ENCODE measurements around the gene PCNX1.

PCNX1 gene

DNA sequence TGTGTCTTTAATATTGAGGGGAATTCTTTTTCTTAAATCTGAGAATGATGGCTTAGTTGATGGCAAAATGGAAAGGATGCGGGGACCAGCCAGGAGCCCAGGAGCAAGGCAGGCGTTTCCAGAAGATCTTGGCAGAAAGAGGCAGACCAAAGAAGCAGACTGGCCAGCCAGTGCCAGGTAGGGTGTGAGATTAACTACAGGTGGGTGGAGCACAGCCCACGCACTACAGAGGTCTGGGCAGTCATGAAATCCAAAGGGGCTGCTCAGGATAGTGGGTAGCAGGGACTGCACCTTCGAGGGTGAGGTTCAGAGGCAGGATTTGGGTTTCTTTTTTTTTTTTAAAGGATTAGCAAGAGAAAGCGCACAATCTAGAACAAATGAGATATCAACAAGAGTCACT, 17.7 kb upstream of the PCNX1 start:
- no peak for DNase-seq

DNA sequence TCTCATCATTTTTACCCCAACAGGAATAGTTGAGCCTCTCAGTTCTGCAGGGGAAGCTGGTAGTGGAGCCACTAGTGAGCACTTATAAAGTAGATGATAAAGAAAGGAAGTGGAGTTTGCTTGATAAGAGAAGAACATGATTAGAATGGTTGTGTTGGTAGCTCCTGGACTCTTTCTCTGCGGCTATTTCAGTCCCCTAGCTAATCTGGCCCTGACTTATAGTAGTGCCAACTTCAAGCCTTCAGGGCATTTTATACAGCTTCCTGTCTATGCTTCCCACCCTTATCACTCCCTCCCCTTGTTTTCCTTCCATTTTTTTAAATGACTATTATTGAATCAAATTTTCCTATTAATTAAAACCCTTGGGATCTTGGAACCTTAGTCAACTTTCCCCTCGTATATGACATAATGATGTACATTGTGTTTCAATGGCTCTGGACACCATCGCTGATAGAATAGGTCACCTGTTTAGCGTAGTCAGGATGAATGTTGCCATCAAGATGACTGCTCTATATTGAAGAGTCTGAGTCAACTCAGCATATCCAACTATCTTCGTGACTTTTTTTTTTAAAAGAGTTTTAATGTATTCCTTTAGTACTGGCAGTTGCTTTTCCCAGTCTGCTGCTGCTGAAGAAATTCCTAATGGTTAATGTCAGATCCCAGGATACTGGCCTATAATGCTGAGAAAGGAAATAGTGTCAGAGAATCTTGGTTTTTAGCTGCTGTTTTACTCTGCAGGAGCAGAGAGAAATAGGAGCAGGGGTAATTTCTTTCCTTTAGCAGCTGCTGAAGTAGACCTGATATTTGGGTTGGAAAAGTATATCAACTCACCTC, 16.2 kb upstream of the PCNX1 start:
- no peak for DNase-seq

DNA sequence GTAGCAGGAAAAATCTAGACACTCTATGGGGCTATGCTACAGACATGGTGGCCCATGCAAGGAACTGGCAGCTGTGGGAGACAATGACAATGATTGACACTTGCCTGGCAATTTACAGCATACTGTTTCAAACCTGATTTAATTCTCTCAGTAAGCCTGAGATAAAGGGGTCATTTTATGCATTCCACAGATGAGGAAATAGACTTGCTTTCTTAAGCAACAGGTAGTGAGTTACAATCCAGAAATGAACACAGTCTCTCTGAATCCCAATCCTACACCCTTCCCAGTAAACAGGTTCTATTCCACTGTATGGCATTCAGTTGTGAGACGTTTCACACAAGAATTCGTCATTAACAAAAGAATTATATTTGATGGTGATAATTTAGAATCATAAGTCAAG, 15.5 kb upstream of the PCNX1 start:
- no peak for DNase-seq

DNA sequence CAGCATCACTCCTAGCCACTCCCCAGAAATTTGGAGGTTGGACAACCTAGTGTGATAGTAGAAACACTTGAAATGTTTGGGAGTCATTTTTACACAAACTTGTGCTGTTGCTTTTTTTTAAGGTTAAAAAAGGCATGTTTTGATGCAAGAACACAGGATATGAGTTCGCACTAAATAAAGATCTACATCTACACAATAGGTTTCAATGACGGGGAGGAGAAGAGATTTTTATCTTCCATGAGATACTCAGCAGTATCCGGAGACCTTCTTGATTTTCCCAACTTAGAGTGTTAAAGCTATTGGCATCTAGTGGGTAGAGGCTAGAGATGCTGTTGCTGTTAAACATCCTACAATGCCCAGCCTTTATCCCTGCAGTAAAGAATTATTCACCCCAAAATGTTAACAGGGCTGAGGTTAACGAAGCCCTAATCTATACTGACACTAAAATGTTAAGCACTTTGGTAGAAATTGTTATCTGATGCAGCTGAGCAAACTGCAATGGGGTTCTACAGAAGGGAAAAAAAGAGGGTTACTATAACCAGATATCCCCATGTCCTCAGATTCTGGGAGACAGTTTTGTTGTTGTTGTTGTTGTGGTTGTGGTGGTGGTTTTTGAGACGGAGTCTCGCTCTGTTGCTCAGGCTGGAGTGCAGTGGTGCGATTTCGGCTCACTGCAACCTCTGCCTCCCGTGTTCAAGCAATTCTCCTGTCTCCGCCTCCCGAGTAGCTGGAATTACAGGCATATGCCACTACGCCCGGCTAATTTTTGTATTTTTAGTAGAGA, 14.0 kb upstream of the PCNX1 start:
- DNase-seq = no peak

DNA sequence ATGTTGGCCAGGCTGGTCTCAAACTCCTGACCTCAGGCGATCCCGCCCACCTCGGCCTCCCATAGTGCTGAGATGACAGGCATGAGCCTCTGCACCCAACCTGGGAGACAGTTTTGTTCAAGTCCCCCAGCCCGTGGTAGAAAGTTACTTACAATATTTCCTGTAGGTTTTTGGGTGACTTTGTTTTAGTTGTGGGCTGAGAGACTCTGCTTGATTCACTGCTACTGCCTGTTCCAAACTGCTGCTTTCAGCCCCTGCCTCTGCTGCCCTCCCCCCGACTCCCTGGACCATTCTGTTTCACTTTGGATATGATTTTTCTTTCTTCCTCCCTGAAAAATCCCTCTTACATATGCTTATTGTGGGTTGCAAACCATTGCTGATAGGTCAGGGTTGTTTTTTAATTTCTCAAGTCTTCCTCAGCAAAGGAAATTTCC, 13.4 kb upstream of the PCNX1 start:
- DNase-seq = no peak

DNA sequence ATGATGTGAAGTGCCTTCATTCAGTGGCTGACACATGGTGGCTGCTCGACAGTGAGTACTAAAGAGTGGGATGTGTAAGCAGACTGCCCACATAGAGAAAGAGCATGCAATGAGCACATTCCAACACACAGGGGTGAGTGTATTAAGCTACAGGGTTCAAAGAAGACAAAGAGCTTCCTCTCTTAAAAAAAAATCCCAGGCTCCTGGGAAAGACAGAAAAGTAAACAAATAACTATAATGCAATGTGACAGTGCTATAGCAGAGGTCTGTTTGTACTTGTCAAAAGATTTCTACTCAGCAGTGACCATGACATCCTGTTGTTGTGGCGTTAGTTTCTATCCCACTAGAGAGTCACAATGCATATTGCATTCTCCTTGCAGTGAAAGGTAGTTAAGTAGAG, 12.4 kb upstream of the PCNX1 start:
- no peak for DNase-seq

DNA sequence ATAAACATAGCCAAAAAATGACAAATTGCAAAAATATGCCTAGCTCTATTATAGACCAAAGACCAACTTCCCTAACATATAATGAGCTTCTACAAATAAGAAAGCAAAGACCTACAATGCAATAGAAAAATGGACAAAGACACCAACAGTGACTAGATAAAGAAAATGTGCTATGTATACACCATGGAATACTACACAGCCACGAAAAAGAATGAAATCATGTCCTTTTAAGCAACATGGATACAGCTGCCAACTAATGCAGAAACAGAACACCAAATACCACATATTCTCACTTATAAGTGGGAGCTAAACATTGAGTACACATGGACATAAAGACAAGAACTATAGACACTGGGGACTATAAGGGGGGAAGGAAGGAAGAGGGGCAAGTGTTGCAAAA, 10.9 kb upstream of the PCNX1 start:
- DNase-seq = no peak

DNA sequence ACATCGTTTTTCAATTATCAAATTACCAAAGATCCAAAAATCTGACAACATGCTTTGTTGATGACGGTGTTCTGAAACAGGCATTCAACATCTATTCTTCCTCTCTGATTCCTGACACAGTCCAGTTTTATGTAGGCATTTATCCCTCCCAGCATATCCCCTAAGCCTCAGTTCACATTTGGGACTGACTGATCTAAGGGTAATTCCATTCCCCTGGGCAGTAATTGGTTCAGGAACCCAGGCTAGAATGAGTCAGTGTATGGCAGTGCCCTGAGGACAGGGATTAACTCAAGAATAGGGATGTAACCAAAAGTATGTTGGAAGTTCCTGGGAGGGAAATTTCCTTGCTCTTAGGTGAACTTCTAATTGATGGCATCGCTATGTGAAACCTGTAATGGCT, 10.3 kb upstream of the PCNX1 start:
- DNase-seq = no peak

DNA sequence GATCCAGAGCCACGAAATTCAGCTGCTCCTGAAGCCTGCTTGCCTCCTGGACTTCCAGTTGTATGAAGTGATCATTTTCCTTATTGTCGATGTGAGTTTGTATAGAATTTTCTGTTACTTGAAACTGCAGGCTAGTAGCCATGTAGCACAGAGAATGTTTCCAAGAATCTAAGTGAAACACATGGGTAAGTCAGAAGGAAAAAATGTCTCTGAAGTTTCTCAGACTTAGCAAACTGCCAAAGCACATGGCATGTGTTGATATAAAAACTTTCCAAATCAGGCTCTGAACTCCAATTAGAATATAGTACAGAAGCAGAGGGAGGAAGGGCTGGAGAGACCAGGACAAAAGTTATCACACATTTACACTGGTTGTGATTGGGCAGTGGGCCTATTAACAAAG, 9.8 kb upstream of the PCNX1 start:
- no peak for DNase-seq

DNA sequence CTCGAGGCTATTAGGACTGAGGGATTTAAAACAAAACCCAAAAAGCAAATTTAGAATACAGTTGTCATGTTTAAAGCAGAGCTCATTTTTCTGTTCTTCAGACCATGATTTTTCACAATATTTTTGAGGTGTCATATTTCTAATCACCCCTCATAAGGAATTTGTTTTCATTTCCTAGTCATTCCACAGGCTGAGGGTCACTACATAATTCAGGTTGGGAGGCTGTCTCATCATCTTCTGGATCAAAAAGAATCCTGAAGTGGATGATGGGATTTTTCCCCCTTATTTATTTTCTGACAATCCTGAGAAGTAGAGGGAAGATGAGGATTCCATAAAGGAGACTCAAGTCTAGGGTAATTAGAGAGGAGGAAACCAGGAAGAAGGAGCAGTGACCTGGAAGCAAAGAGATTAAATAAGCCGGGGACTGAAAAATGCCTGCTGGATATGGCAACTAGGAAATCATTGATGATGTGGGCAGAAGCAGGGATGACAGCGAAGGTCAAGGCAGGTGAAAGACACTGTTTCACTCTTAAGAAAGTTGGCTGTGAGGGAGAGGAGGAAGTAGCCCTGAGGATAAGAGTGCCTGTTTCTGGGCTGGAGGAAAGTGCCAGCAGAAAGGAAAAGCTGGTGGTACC, 9.0 kb upstream of the PCNX1 start:
- DNase-seq = no peak

DNA sequence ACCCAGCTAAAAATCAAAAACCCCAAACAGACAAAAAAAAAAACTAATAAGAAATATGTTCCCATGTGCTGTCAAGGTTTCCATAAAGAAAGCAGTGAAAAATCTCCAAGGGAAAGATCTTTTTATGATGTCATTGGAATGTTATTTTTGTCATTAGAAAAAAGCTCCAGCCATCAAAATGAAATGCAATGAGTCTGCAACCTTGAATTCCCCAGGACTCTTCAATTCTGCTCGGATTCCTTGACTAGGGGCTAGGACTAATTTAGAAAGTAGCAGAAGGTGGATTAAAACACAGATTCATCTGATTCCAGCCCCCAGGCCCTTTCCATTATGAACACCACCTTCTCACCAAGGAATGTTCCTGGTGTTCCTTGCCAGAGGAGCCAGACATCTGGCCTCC, 6.0 kb upstream of the PCNX1 start:
- no peak for DNase-seq

DNA sequence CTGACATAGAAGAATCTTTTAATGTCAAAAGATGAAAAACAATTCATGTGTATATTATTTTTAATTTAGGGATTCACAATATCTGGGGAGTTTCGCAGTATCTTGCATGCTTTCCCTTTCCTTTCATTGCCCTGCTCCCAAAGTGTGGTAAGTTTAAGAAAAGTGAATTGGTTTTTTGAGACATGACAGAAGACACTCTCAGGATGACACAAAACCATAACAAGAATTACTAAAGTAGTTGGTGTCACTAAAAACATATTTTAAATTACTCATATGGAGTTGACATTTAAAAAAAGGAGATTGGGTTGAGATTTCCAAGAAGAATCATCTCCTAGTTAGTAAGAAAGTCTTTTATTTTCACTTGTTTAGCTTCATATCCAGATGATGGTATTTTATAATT, 5.1 kb upstream of the PCNX1 start:
- DNase-seq = no peak

DNA sequence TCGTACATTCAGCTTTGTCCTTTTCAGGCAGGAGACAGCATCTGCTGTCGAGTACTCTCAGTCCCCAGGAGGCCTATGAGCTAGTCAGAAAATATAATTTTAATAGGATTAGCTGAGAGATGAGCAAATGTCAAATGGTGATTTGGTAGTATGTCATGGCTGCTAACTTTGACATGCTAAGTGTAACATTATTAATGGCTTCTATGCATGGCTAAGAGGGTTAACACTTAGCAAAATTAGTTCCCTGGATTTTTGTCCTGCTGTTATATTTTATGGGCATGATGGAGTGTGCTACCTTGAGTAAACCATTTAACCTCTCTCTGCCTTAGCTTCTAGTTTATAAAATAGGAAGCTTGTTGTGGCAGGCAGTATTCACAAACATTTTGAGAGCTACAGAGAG, 2.9 kb upstream of the PCNX1 start:
- DNase-seq = no peak

DNA sequence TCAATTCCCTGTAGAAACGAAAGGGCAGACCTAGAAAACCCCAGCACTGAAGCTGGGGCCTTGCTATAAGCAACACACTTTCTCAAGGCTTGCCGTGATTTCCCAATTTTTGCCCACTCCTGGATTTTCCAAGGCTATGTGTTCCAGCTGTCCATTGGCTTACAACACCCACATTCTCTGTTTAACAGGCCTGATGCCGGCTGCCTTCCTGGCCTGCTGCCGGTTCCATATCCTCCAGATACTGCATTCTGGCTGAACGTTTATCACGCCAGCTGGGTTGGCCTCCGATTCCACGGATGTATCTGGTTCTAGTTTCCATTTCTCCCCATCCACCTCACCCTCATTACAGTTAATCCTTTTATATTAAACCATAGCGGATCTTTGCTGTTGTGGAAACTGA, 2.0 kb upstream of the PCNX1 start:
- DNase-seq = no peak

DNA sequence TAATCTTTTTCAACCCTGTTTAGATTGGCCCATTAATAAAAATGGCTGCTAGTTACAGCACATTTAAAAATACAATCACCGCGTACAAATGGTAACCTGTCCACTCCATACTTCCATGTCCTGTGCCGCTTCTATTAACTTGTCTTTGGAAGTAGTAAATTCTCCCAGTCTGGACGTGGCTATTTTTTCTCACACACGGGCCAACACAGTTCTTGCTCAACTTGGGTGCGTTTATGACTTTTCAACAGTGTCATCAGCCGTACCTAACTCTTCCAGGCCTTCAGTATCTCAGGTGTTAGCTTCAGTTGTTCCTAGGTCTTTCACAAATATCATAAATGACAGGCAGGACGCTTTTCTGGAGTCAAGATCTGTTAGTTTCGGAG, 475 bp upstream of the PCNX1 start:
- no peak for DNase-seq

DNA sequence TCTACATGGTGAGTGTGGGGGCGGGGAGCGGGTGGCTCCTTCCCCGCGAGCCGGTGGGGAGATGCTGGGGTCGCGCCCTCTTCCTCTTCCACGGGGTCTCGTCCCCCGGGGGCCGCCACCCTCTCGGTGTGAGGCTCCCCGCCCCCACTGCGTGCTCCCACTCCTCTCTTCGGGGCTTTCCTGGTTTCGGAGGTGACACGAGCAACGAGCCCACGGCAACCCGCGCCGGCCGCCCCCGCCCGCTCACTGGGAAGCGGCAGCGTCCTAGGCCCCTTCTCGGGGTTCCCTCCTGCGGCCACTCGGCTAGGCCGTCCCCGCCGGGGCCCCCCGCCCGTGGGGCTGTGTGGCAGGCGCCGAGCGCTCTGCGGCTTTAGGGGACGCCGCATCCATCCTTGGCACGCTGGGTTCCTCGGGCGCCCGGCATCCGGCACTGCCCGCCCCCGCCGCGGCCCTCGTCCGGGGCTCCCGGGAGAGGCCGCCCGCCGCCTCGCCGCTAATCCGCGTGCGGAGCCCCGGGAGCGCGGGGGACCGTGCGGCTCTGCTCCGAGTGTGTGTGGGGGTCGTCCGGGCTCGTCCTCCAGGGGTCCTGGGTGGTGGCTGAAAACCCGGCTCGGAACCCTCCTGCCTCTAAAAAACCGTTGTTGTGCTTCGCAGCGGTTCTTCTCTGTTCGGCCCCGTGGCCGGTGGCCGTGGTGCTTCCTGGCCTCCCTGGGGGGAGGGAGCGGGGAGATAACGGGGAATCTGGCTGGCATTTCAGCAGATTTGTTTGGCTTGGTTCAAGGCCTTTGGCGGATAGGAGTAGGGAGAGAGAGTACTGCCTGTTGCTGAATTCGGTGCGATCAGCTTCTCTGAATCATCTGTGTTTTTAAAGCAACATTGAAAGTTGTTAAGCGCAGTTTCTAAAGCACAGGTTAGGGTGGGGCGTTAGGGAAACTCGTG, 1.0 kb downstream of the PCNX1 start:
- no peak for DNase-seq

DNA sequence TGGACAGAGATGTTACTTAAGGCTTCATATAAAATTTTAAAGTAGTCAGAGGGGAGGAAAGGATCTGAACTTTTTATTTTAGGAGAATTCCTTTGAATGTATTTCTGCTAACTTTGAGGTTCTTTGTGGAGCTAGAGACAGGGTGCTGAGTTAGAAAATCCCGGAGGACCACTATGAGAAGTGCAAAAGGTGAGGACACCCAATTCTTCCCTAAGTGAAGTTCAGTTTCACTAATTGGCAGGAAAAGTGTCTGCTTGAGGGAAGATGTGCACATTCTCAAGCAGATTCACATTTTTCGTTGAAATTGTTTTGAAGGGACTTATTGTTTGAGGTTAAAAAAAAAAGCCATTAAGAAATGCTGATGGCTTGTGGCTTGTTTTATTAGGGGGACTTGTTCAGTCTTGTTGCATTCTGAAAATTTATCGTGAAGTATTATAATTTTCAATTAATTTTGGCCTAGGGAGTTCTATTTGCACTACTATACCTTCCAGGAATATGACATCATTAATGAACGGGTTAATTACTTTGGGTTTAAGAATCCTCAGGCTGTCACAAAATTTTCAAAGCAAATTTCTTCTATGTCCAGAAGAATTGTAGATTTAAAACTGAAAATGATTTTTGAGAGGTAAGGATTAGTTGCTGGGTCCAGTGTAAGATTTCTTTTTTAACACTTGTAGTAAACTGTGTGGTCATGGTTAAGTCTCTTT, 1.8 kb downstream of the PCNX1 start:
- no peak for DNase-seq

DNA sequence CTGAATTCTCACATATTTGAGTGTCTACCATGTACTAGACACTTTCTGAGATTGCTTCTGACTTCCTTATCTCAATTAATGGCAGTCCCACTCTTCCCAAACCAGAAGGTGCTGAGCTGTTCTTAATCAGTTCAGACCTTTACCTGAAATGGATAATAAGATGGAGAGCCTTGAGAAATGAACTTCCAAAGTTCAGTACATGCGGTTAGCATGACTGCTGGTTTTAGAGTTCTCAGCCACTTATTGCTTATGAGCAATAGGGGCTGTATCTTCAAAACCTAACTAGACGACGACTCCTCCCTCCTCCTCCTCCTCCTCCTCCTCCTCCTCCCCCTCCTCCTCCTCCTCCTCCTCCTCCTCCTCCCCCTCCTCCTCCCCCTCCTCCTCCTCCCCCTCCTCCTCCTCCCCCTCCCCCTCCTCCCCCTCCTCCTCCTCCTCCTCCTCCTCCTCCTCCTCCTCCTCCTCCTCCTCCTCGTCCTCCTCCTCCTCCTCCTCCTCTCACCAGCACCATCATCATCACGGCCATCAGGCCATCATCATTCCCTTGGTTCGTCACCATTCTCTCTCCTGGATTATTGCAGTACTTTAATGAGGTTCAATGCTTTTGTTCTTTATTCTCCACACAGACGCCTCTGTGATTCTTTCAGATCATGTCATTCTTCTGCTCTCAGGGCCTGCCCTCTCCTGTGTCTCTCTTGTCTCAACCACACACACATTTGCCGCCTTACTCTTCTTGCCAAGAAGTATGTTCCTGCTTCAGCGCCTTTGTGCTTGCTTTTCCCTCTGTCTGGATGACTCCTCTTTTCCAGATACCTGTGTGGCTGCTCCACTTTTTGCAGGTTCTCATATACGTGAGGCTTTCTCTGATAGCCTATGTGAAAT, 2.7 kb downstream of the PCNX1 start:
- DNase-seq = no peak

DNA sequence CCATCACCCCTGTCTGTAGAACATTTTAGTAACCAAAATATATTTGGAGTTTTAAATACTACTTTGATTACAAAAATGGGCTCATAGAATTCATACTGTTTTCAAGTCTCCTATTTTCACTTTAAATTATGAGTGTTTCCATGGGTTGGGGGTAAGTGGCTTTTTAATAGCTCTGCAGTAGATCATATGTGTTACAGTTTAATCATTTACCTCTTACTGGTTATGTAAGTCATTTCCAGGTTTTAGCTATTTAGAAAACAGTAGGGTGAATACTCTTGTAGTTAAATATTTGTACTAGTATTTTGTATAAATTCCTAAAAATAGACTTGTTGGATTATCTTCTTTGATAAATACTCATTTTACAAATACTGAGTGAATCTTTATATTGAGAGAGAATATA, 8.2 kb downstream of the PCNX1 start:
- no peak for DNase-seq

DNA sequence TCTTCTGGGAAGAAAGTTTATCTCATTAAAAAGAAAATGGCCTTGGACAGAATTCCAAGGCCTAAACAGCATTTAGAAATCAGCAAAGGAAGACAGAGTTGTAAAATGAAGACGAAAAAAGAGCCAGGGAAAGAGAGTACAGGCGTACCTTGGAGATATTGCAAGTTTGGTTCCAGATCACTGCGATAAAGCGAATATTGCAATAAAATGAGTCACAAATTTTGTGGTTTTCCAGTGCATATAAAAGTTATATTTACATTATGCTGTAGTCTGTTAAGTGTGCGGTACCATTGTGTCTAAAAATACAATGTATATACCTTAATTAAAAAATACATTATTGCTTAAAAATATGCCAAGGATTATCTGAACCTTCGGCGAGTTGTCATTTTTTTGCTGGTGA, 9.0 kb downstream of the PCNX1 start:
- no peak for DNase-seq

DNA sequence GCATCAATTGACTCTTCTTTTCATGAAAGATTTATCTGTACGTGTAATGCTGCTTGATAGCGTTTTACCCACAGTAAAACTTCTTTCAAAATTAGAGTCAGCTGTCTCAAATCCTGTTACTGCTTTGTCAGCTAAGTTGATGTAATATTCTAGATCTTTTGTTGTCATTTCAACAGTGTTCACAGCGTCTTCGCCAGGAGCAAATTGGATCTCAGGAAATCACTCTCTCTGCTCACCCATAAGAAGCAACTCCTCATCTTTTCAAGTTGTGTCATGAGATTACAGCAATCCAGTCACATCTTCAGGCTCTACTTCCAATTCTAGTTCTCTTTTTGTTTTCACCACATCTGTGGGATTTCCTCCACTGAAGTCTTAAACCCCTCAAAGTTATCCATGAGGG, 9.5 kb downstream of the PCNX1 start:
- DNase-seq = no peak

All from NCI-H2081 treated with DMSO at 0.1 percent for 48 hours (cell line).